K562 (cell line): Measurements from ENCODE around the gene C4orf36. TPM values are rescaled to one million over a fixed set of nuclear protein-coding genes. Genes with fewer than 3 reads are reported as not detected.
A peak's percentile ranks its signal among the peaks of the same experiment; 100 is the strongest.

Experiments used
- ATAC-seq: fragments of 200-7000 bp; cut with Tn5 transposase; 3 replicates; pipeline ENCODE4 v1.9.1; 2020; ENCODE audit warnings: moderate library complexity
- BruUV-seq: library from RNA; stranded (reverse); fragments of 400-500 nt; replicated peaks from 2 replicates; lab custom pipeline; 2021; lab: Mats Ljungman, UMichigan
- CTCF ChIA-PET: fragments of 300-600 bp; formaldehyde crosslinking; extraction: SDS; loops from one replicate; lab custom pipeline; 2021; ENCODE audit warnings: low intra/inter-chr PET ratio; lab: Yijun Ruan, JAX
- POLR2A ChIA-PET: fragments of 300-600, 350-650 bp; sonication (Branson Sonifier 250); formaldehyde crosslinking; extraction: SDS; loops from one replicate; lab custom pipeline; 2021; ENCODE audit warnings: antibody characterized with exemption, inconsistent platforms; lab: Yijun Ruan, JAX
- DNase-seq, 4 experiments: peaks; one replicate each; pipeline versions ENCODE4 v3.0.0 to v3.0.0-alpha.2; 2011 to 2018; ENCODE audit warnings: low spot score in 3 of 4, mixed read lengths in 3 of 4; ENCODE audit errors: extremely low read depth in 1 of 4
- FAIRE-seq: peaks from 2 replicates; lab custom pipeline; 2011; peaks lifted over from hg19 to GRCh38; lab: Jason Lieb, UNC
- H2AFZ ChIP-seq: 2 replicates; pipeline ENCODE4 v1.6.0; 2011; ENCODE audit warnings: low read depth, low read length, control low read depth, inconsistent platforms
- H3K27ac ChIP-seq: fragments of 200-600 bp; 3 replicates; pipeline ENCODE4 v1.8.0; 2011; ENCODE audit warnings: low read depth, mild to moderate bottlenecking, control low read depth, inconsistent platforms, low read length, moderate library complexity, mixed read lengths; ENCODE audit errors: extremely low read depth
- H3K27me3 ChIP-seq, 2 experiments: fragments of 300-600 bp in 1 of 2; 2 replicates in 1 of 2; 3 replicates in 1 of 2; pipeline versions ENCODE4 v1.6.0 to v1.8.0; 2011; ENCODE audit warnings: inconsistent platforms in 2 of 2, low read length in 2 of 2, mild to moderate bottlenecking in 1 of 2, mixed read lengths in 1 of 2, moderate library complexity in 1 of 2; ENCODE audit not compliant: control insufficient read depth in 2 of 2, insufficient read depth in 2 of 2
- H3K36me3 ChIP-seq: fragments of 300-600 bp; 3 replicates; pipeline ENCODE4 v1.8.0; 2011; ENCODE audit warnings: mild to moderate bottlenecking, low read length, inconsistent platforms; ENCODE audit not compliant: control insufficient read depth, insufficient read depth
- H3K4me1 ChIP-seq, 2 experiments: fragments of 200-600 bp in 1 of 2; replicated peaks in 1 of 2; 2 replicates in 1 of 2; 3 replicates in 1 of 2; pipeline versions ENCODE4 v1.5.1 to v1.8.0; 2011; ENCODE audit warnings: inconsistent platforms in 2 of 2, low read length in 2 of 2, mild to moderate bottlenecking in 1 of 2, mixed read lengths in 1 of 2, moderate library complexity in 1 of 2; ENCODE audit not compliant: control insufficient read depth in 2 of 2, insufficient read depth in 2 of 2
- H3K4me2 ChIP-seq: 2 replicates; pipeline ENCODE4 v1.6.1; 2011; ENCODE audit warnings: low read length, control low read depth, inconsistent platforms, mixed read lengths; ENCODE audit not compliant: insufficient read depth
- H3K4me3 ChIP-seq: fragments of 200-600 bp; sonication (generic), shearing (Covaris generic); 2 replicates; pipeline ENCODE4 v1.5.1; 2016; ENCODE audit warnings: control low read depth, inconsistent platforms
- H3K79me2 ChIP-seq: fragments of 200-600 bp; 3 replicates; pipeline ENCODE4 v1.8.0; 2011; ENCODE audit warnings: low read length, inconsistent platforms; ENCODE audit not compliant: control insufficient read depth, insufficient read depth
- H3K9ac ChIP-seq, 2 experiments: 2 replicates each; pipeline versions ENCODE4 v1.6.0 to v1.6.1; 2011; ENCODE audit warnings: low read depth in 2 of 2, low read length in 2 of 2, control low read depth in 1 of 2, inconsistent platforms in 1 of 2, mild to moderate bottlenecking in 1 of 2, mixed read lengths in 1 of 2; ENCODE audit not compliant: insufficient read depth in 1 of 2
- H3K9me1 ChIP-seq: one replicate; pipeline ENCODE4 v1.6.0; 2011; ENCODE audit warnings: inconsistent platforms, mild to moderate bottlenecking, low read length, moderate library complexity; ENCODE audit not compliant: control insufficient read depth, insufficient read depth
- H3K9me3 ChIP-seq: replicated peaks from 2 replicates; pipeline ENCODE4 v1.5.1; 2011; ENCODE audit warnings: low read depth, low read length, inconsistent platforms; ENCODE audit not compliant: control insufficient read depth, insufficient read depth
- H4K20me1 ChIP-seq: replicated peaks from 2 replicates; pipeline ENCODE4 v1.6.1; 2011; ENCODE audit warnings: low read length, inconsistent platforms, mixed read lengths; ENCODE audit not compliant: control insufficient read depth, insufficient read depth
- ARID1B ChIP-seq: fragments of 450-650 bp; IDR thresholded peaks from 2 replicates; pipeline ENCODE4 v1.6.1; 2016; ENCODE audit warnings: antibody characterized with exemption, mild to moderate bottlenecking, inconsistent platforms
- JUND ChIP-seq, 2 experiments: IDR thresholded peaks; 2 replicates in 1 of 2; 3 replicates in 1 of 2; pipeline ENCODE4 v1.6.1; 2011; ENCODE audit warnings: borderline replicate concordance in 2 of 2, low read depth in 2 of 2, low read length in 2 of 2, improper control_type of control experiment in 1 of 2, missing biosample characterization in 1 of 2, missing genetic modification characterization in 1 of 2, missing genetic modification reagents in 1 of 2
- TCF7L2 ChIP-seq: fragments of 150-350 bp; IDR thresholded peaks from 2 replicates; pipeline ENCODE4 v1.6.1; 2016; ENCODE audit warnings: low read depth, mild to moderate bottlenecking, low read length, moderate library complexity
- YY1 ChIP-seq, 3 experiments: IDR thresholded peaks; 2 replicates each; pipeline ENCODE4 v1.6.1; 2011; ENCODE audit warnings: low read length in 2 of 3, mild to moderate bottlenecking in 2 of 3, moderate library complexity in 2 of 3, borderline replicate concordance in 1 of 3, control low read depth in 1 of 3, low read depth in 1 of 3; ENCODE audit not compliant: insufficient read depth in 3 of 3, insufficient replicate concordance in 2 of 3, control insufficient read depth in 1 of 3, insufficient read length in 1 of 3; ENCODE audit errors: extremely low read depth in 1 of 3
- in situ Hi-C: fragments of 300-500 bp; cut with MboI; formaldehyde crosslinking; loops from 4 replicates; pipeline ENCODE4 v1.15.0; 2018; ENCODE audit warnings: inconsistent platforms, mixed read lengths
- intact Hi-C: fragments of 100-400 bp; cut with micrococcal nuclease; formaldehyde crosslinking; loops from 2 replicates; pipeline ENCODE4 v1.14.2; 2022
- polyA plus RNA-seq, 8 experiments: library from polyadenylated mRNA; depleted of rRNA in 4 of 8; stranded (reverse) in 5 of 8; unstranded in 3 of 8; fragments of >200 nt; fragmentation: Nextera tagmentation in 2 of 8; fragmentation: Illumina TruSeq in 1 of 8; extraction: Ambion mirVana in 2 of 8; extraction: Trizol in 1 of 8; gene quantifications; 2 replicates each; pipeline versions ENCODE4 v1.2.1 to v1.2.3, GENCODE V29; 2011 to 2014; ENCODE audit warnings: inconsistent platforms in 1 of 8, missing spikeins in 1 of 8
- total RNA-seq, 7 experiments: library from RNA; depleted of rRNA in 6 of 7; stranded (reverse); fragments of >200 nt in 6 of 7; fragmentation: Illumina TruSeq in 2 of 7; extraction: Trizol in 2 of 7; gene quantifications; 2 replicates each; pipeline versions ENCODE4 v1.2.1 to v1.2.3, GENCODE V29; 2011 to 2021; ENCODE audit warnings: low replicate concordance in 1 of 7

Gene C4orf36
- total and polyA plus RNA-seq, 9 of the 15 experiments (the other 6 are each of a cell fraction or from before 2014, with no cell fraction given), result 0.14 to 0.45 (median 0.20) TPM; not detected in 5

- TF ChIP-seq TCF7L2 (no peak), ARID1B (0 out of 2 replicates have a peak, but pooled peaks have one; percentile 9), YY1 (IDR thresholded peaks at IDR 0.05; ENCODE audit: borderline replicate concordance in 1 of 3, control insufficient read depth in 1 of 3, extremely low read depth in 1 of 3, insufficient read depth in 3 of 3, insufficient read length in 1 of 3, insufficient replicate concordance in 2 of 3, low read depth in 1 of 3, low read length in 2 of 3) (peak in 1 of 3 experiments; percentile 36), JUND (IDR thresholded peaks at IDR 0.05; ENCODE audit: borderline replicate concordance, low read depth, low read length) (peak; percentile 45; the same call in 1 of the 2 replicates), JUND (tag; IDR thresholded peaks at IDR 0.05; ENCODE audit: borderline replicate concordance, low read depth, low read length) (0 out of 3 replicates have a peak, but pooled peaks have one; percentile 12)
- TF ChIP-seq, all 486 proteins: peak for 3
- intact Hi-C loops, result loop anchor here (2.0 kb wide), 1 partner anchor 242 kb away; no protein-coding TSS in a partner anchor
- H3K27ac ChIP-seq, result peak overlapping the region; percentile 32; the same call in 2 of the 3 replicates
- no TSS peak for BruUV-seq
- H3K9me3 ChIP-seq, result no peaks in the 10 kb centered on the region
- no peak overlapping the region for H3K9ac ChIP-seq
- peaks cover 6 to 10% of the 10 kb centered on the region in 2 experiments; a peak in 3 of 5 replicates for H3K4me1 ChIP-seq
- no peaks in the 10 kb centered on the region for H3K9me1 ChIP-seq
- ATAC-seq (no peak), FAIRE-seq (peak; percentile 49), DNase-seq (peak in 1 of 4 experiments; percentile 19)
- POLR2A ChIA-PET, result interaction anchor here (1.4 kb wide), 1 partner anchor 398 kb away, joined by 3 read pairs; no protein-coding TSS in a partner anchor
- H3K4me3 ChIP-seq, result no peak overlapping the region
- H3K27me3 ChIP-seq, result peaks cover 0 to 4% of the 10 kb centered on the region in 2 experiments; a peak in 2 of 5 replicates
- CTCF ChIA-PET, result interaction anchor here (2.2 kb wide), 1 partner anchor 396 kb away, joined by 18 read pairs; no protein-coding TSS in a partner anchor
- H3K79me2 ChIP-seq, result no peaks in the 10 kb centered on the region
- in situ Hi-C loops, result loop anchor here (5.0 to 10.0 kb wide), 2 partner anchors 242 to 950 kb away; no protein-coding TSS in a partner anchor
- H3K4me2 ChIP-seq, result no peak overlapping the region
- peak overlapping the region; percentile 58 for H2AFZ ChIP-seq
- H3K36me3 ChIP-seq, result no peaks in the 10 kb centered on the region
- no peaks in the 10 kb centered on the region for H4K20me1 ChIP-seq
Observed at GRCh38 chr4:86894455-86894854, 2.2 kb upstream of the C4orf36 start.
